ENCODE measurements around the gene REC8. TPM values are rescaled to one million over a fixed set of nuclear protein-coding genes. Genes with fewer than 3 reads are reported as not detected.

The REC8 gene
- total and polyA plus RNA-seq, 10 of the 15 experiments (the other 5 are each of a cell fraction or from before 2014, with no cell fraction given), result 4.2 to 76.9 (median 29.1) TPM

- TF ChIP-seq ZNF384 (IDR thresholded peaks at IDR 0.05; ENCODE audit: borderline replicate concordance, low read depth, low read length) (no peak), POLR2AphosphoS5 (IDR thresholded peaks at IDR 0.05; ENCODE audit: low read length) (peak; percentile 80; the same call in 1 of the 2 replicates), TARDBP (IDR thresholded peaks at IDR 0.05; ENCODE audit: borderline replicate concordance) (no peak), ZNF687 (IDR thresholded peaks at IDR 0.05) (peak; percentile 27; the same call in 1 of the 2 replicates), BHLHE40 (IDR thresholded peaks at IDR 0.05; ENCODE audit: borderline replicate concordance in 1 of 2, low read depth in 2 of 2, low read length in 1 of 2) (peak in 1 of 2 experiments; percentile 31; a peak in 1 of 4 replicates), EED (IDR thresholded peaks at IDR 0.05; ENCODE audit: low read depth) (peak; percentile 58; the same call in 1 of the 2 replicates), MAX (IDR thresholded peaks at IDR 0.05; ENCODE audit: low read depth, low read length) (peak; percentile 77), NKRF (conservative IDR thresholded peaks at IDR 0.05) (peak; percentile 91), POU2F2 (IDR thresholded peaks at IDR 0.05; ENCODE audit: borderline replicate concordance, low read depth, low read length) (0 out of 3 replicates have a peak, but pooled peaks have one; percentile 19), EGR1 (IDR thresholded peaks at IDR 0.05; ENCODE audit: borderline replicate concordance in 1 of 2, low read depth in 2 of 2, low read length in 2 of 2) (peak in 1 of 2 experiments; percentile 5; a peak in 1 of 3 replicates)
These were observed 25.4 kb upstream of the REC8 start, which contains the start of gene PSME2 (continued) for GRCh38 chr14:24146453-24146977.
